Smooth muscle cell (in vitro differentiated cells): ENCODE measurements around the gene AFF3. TPM values are rescaled to one million over a fixed set of nuclear protein-coding genes. Genes with fewer than 3 reads are reported as not detected.
"Not testable (repeated sequence)": the region's sequence is repeated elsewhere in the genome, so short reads cannot be mapped to it uniquely, and the experiment has no call there.

ENCODE experiments used
- DNase-seq: peaks from one replicate; lab custom pipeline; 2025; ENCODE audit not compliant: unreplicated experiment; lab: John Stamatoyannopoulos, UW
- H2AFZ ChIP-seq: fragments of 200-600 bp; sonication (generic); 2 replicates; pipeline ENCODE4 v1.6.0; 2016; ENCODE audit warnings: antibody characterized with exemption, low read depth, mild to moderate bottlenecking
- H3F3A ChIP-seq: fragments of 200-600 bp; sonication (generic); 2 replicates; pipeline ENCODE4 v1.6.0; 2017; ENCODE audit warnings: antibody characterized with exemption, low read depth
- H3K27ac ChIP-seq: fragments of 200-600 bp; sonication (generic); 2 replicates; pipeline ENCODE4 v1.5.1; 2016; ENCODE audit warnings: low read depth, mild to moderate bottlenecking
- H3K27me3 ChIP-seq: fragments of 200-600 bp; sonication (generic); 2 replicates; pipeline ENCODE4 v1.6.1; 2016; ENCODE audit warnings: low read depth, mild to moderate bottlenecking
- H3K36me3 ChIP-seq: fragments of 200-600 bp; sonication (generic); 2 replicates; pipeline ENCODE4 v1.5.1; 2016; ENCODE audit warnings: low read depth
- H3K4me1 ChIP-seq: fragments of 200-600 bp; sonication (generic); 2 replicates; pipeline ENCODE4 v1.5.1; 2016; ENCODE audit warnings: low read depth
- H3K4me2 ChIP-seq: fragments of 200-600 bp; sonication (generic); 2 replicates; pipeline ENCODE4 v1.6.0; 2016; ENCODE audit warnings: mild to moderate bottlenecking
- H3K4me3 ChIP-seq: fragments of 200-600 bp; sonication (generic); 2 replicates; pipeline ENCODE4 v1.5.1; 2016; ENCODE audit warnings: mild to moderate bottlenecking
- H3K79me2 ChIP-seq: fragments of 200-600 bp; sonication (generic); 2 replicates; pipeline ENCODE4 v1.6.0; 2016; ENCODE audit warnings: low read depth, mild to moderate bottlenecking
- H3K9ac ChIP-seq: fragments of 200-600 bp; sonication (generic); 2 replicates; pipeline ENCODE4 v1.6.0; 2016; ENCODE audit warnings: low read depth
- H3K9me3 ChIP-seq: fragments of 200-600 bp; sonication (generic); replicated peaks from 2 replicates; pipeline ENCODE4 v1.5.1; 2016; ENCODE audit warnings: low read depth
- H4K20me1 ChIP-seq: fragments of 200-600 bp; sonication (generic); 2 replicates; pipeline ENCODE4 v1.6.0; 2016; ENCODE audit warnings: low read depth
- WGBS: methylation state at CpG from one replicate; pipeline ENCODE4 v1.1.7; 2016; ENCODE audit warnings: low lambda C conversion rate; 5-methylcytosine and 5-hydroxymethylcytosine counted together
- polyA plus RNA-seq: library from polyadenylated mRNA; unstranded; fragments of >200 nt; fragmentation: Nextera tagmentation; extraction: Ambion mirVana; gene quantifications from 2 replicates; pipeline ENCODE4 v1.2.1, GENCODE V29; 2016
- total RNA-seq: library from RNA; depleted of rRNA; stranded (reverse); fragments of >200 nt; gene quantifications from 2 replicates; pipeline ENCODE4 v1.2.3, GENCODE V29; 2014
- TF ChIP-seq, protein P1 (sequence below): fragments of 200-600 bp; sonication (generic); IDR thresholded peaks from 2 replicates; pipeline ENCODE4 v1.5.1; 2017; ENCODE audit warnings: borderline replicate concordance, mild to moderate bottlenecking, antibody characterized with exemption; ENCODE audit not compliant: insufficient read depth, poor library complexity, severe bottlenecking

The AFF3 gene
- total and polyA plus RNA-seq, 2 experiments from 2014 or later = 0.27 to 0.39 TPM

- no peak for DNase-seq
- Histone ChIP-seq H3K9me3 (no peaks in the 10 kb centered on the region), H4K20me1 (no peaks in the 10 kb centered on the region), H3K27ac (no peak overlapping the region), H3K36me3 (no peaks in the 10 kb centered on the region), H3K4me3 (no peak overlapping the region), H3K4me1 (no peaks in the 10 kb centered on the region), H3K27me3 (peaks cover 4% of the 10 kb centered on the region), H3F3A (no peaks in the 10 kb centered on the region), H2AFZ (no peak overlapping the region), H3K9ac (no peak overlapping the region), H3K79me2 (no peaks in the 10 kb centered on the region), H3K4me2 (no peak overlapping the region)
- TF ChIP-seq, protein P1, sequence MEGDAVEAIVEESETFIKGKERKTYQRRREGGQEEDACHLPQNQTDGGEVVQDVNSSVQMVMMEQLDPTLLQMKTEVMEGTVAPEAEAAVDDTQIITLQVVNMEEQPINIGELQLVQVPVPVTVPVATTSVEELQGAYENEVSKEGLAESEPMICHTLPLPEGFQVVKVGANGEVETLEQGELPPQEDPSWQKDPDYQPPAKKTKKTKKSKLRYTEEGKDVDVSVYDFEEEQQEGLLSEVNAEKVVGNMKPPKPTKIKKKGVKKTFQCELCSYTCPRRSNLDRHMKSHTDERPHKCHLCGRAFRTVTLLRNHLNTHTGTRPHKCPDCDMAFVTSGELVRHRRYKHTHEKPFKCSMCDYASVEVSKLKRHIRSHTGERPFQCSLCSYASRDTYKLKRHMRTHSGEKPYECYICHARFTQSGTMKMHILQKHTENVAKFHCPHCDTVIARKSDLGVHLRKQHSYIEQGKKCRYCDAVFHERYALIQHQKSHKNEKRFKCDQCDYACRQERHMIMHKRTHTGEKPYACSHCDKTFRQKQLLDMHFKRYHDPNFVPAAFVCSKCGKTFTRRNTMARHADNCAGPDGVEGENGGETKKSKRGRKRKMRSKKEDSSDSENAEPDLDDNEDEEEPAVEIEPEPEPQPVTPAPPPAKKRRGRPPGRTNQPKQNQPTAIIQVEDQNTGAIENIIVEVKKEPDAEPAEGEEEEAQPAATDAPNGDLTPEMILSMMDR = no peak
These were observed 21.2 kb upstream of the AFF3 start for GRCh38 chr2:100163605-100164004.

- H3K36me3 ChIP-seq = no peaks in the 10 kb centered on the region
- no peak for DNase-seq
These were observed 19.7 kb upstream of the AFF3 start for GRCh38 chr2:100161945-100162620.

DNA sequence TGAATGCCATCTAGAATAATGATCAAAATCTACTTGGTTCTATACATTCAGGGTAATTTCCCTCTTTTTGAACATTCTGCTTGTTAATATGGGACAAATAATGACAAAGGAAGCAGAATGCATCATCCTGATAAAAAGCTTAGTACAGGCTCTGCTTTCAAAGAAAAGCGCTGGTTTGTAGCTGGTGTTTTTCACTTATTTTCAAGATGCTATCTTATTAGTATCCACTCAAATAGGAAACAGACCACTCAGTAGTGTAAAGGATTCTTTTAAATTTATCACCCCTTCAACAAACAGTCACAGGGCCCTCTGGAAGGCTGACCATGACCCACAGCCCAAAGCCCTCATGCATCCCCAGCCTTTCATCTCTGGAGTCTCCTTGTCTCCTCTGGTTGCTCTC, 18.0 kb upstream of the AFF3 start:
- Histone ChIP-seq H3K27me3 (no peaks in the 10 kb centered on the region), H3K79me2 (no peaks in the 10 kb centered on the region), H3K27ac (no peak overlapping the region), H3K4me1 (no peaks in the 10 kb centered on the region), H3K4me3 (no peak overlapping the region), H3K36me3 (no peaks in the 10 kb centered on the region), H4K20me1 (no peaks in the 10 kb centered on the region), H3K4me2 (no peak overlapping the region), H3K9me3 (no peaks in the 10 kb centered on the region), H3K9ac (no peak overlapping the region), H2AFZ (no peak overlapping the region), H3F3A (no peaks in the 10 kb centered on the region)
- WGBS = 38% methylated on average over 1 of the region's 1 CpG
- no peak for DNase-seq
- TF ChIP-seq, protein P1 = no peak

More at GRCh38 chr2:100161945-100162620, 19.7 kb upstream of the AFF3 start:
- no peaks in the 10 kb centered on the region for H3K27me3 ChIP-seq
- H3K27ac ChIP-seq = no peak overlapping the region
- TF ChIP-seq, protein P1 = no peak
- no peaks in the 10 kb centered on the region for H3K79me2 ChIP-seq
- H3F3A ChIP-seq = no peaks in the 10 kb centered on the region
- H3K4me1 ChIP-seq = no peaks in the 10 kb centered on the region
- no peaks in the 10 kb centered on the region for H3K9me3 ChIP-seq
- no peaks in the 10 kb centered on the region for H4K20me1 ChIP-seq
- H2AFZ ChIP-seq = no peak overlapping the region
- H3K4me3 ChIP-seq = no peak overlapping the region
- H3K9ac ChIP-seq = no peak overlapping the region
- no peak overlapping the region for H3K4me2 ChIP-seq

GRCh38 chr2:100151832-100152231, 9.4 kb upstream of the AFF3 start:
- not testable (repeated sequence) for H3K27me3 ChIP-seq, H3K36me3 ChIP-seq, H3K4me2 ChIP-seq, H3K27ac ChIP-seq, H3F3A ChIP-seq, H3K4me3 ChIP-seq, DNase-seq, H3K79me2 ChIP-seq, H3K4me1 ChIP-seq, H2AFZ ChIP-seq, H4K20me1 ChIP-seq, H3K9me3 ChIP-seq, H3K9ac ChIP-seq
- 88% methylated on average over 3 of the region's 4 CpGs for WGBS
